NCI-H2196 (cell line): ENCODE results near the gene NLGN4X.

Source experiments
- DNase-seq: peaks from one replicate; lab custom pipeline; 2025; ENCODE audit not compliant: unreplicated experiment; lab: John Stamatoyannopoulos, UW

The NLGN4X gene

GRCh38 chrX:5876984-5877596, 351.6 kb downstream of the NLGN4X start:
- no peak for DNase-seq

GRCh38 chrX:5870238-5870637, 358.4 kb downstream of the NLGN4X start:
- no peak for DNase-seq

- no peak for DNase-seq
These were observed 358.9 kb downstream of the NLGN4X start for GRCh38 chrX:5869786-5870185.

- DNase-seq = no peak
These were observed 360.9 kb downstream of the NLGN4X start for GRCh38 chrX:5867778-5868177.

- no peak for DNase-seq
These were observed 371.4 kb downstream of the NLGN4X start for GRCh38 chrX:5857232-5857631.

GRCh38 chrX:5852941-5853340, 375.7 kb downstream of the NLGN4X start:
- DNase-seq = no peak

GRCh38 chrX:5842601-5843000, 386.1 kb downstream of the NLGN4X start:
- no peak for DNase-seq
